Osteocyte (in vitro differentiated cells): ENCODE measurements around the gene ODAD3. TPM values are rescaled to one million over a fixed set of nuclear protein-coding genes. Genes with fewer than 3 reads are reported as not detected.

Experiments used
- DNase-seq: peaks from one replicate; pipeline ENCODE4 v3.0.0; 2021; ENCODE audit warnings: mixed read lengths; ENCODE audit not compliant: unreplicated experiment; ENCODE audit errors: extremely low spot score
- H3K27ac Mint-ChIP-seq: one replicate; pipeline ENCODE4 v1.8.0; 2021; ENCODE audit warnings: mild to moderate bottlenecking, mixed read lengths; ENCODE audit not compliant: unreplicated experiment
- H3K27me3 Mint-ChIP-seq: one replicate; pipeline ENCODE4 v1.8.0; 2021; ENCODE audit warnings: mixed read lengths; ENCODE audit not compliant: unreplicated experiment
- H3K36me3 Mint-ChIP-seq: one replicate; pipeline ENCODE4 v1.8.0; 2021; ENCODE audit warnings: mixed read lengths; ENCODE audit not compliant: unreplicated experiment
- H3K4me1 Mint-ChIP-seq: one replicate; pipeline ENCODE4 v1.8.0; 2021; ENCODE audit warnings: mixed read lengths; ENCODE audit not compliant: unreplicated experiment
- H3K4me3 Mint-ChIP-seq: one replicate; pipeline ENCODE4 v1.8.0; 2021; ENCODE audit warnings: mild to moderate bottlenecking, moderate library complexity, mixed read lengths; ENCODE audit not compliant: unreplicated experiment
- H3K9me3 Mint-ChIP-seq: one replicate; pipeline ENCODE4 v1.8.0; 2021; ENCODE audit warnings: mixed read lengths; ENCODE audit not compliant: unreplicated experiment
- CTCF ChIP-seq: fragments of 200-600 bp; sonication (generic); IDR thresholded peaks from 2 replicates; pipeline ENCODE4 v1.5.0; 2021; ENCODE audit warnings: antibody characterized with exemption, mild to moderate bottlenecking, moderate library complexity
- total RNA-seq: library from RNA; stranded (reverse); gene quantifications from 2 replicates; pipeline ENCODE4 v1.2.1, GENCODE V29; 2021

Gene ODAD3
- total RNA-seq, 1 donor from 2014 or later, result not detected

DNA sequence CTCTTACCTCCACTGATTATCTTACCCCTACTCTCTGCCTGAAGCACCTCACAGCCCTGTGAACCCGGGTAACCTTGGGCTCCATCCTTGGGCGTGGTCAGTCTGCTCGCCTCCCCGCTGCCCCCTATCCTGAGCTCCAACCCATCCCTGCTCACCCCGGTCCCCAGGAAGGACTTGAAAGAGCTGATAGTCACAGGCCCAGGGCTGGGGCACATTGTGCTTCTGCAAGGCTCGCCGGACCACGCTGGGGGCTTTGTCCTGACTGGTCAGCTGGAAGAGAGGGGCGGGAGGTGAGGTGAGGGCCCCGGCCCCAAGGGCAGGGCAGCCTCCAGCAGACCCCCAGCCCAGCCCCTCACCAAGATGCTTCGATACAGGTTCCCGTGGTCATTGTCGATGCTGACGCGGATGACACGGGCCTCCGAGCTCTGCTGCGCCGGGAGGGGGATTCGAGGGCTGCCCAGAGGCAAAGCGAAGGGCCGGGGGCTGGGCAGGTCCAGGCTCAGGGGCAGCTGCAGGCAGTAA, 37.8 kb downstream of the ODAD3 start:
- no peak overlapping the region for H3K27ac Mint-ChIP-seq
- no peaks in the 10 kb centered on the region for H3K9me3 Mint-ChIP-seq
- H3K27me3 Mint-ChIP-seq, result peaks cover 21% of the 10 kb centered on the region
- TF ChIP-seq CTCF, result no peak
- no peak for DNase-seq
- no peaks in the 10 kb centered on the region for H3K36me3 Mint-ChIP-seq
- no peak overlapping the region for H3K4me3 Mint-ChIP-seq
- no peaks in the 10 kb centered on the region for H3K4me1 Mint-ChIP-seq

- no peaks in the 10 kb centered on the region for H3K36me3 Mint-ChIP-seq
- H3K9me3 Mint-ChIP-seq, result no peaks in the 10 kb centered on the region
- peaks cover 17% of the 10 kb centered on the region for H3K27me3 Mint-ChIP-seq
- no peaks in the 10 kb centered on the region for H3K4me1 Mint-ChIP-seq
- no peak overlapping the region for H3K4me3 Mint-ChIP-seq
- DNase-seq, result no peak
- H3K27ac Mint-ChIP-seq, result no peak overlapping the region
- TF ChIP-seq CTCF, result no peak
Observed at GRCh38 chr19:11390933-11391680, 43.8 kb downstream of the ODAD3 start.

DNA sequence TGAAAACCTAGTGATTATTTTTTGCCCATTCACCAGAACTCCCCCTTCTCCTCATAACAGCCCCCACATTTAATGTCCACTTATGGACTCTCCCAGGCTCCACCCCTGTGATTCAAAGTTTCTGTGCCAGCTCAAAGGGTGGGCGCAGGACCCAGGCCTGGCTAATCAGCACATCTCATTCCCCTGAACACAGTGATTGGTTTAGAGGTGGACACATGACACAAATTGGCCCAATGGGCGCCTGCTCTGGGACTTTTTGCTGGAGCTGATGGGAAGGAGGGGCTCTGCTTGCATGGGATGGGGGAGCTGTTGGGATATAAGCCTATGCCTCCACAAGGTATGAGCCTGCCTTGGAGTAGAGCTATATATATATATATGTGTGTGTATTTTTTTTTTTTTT, 44.6 kb downstream of the ODAD3 start:
- Mint-ChIP-seq H3K4me3 (no peak overlapping the region), H3K9me3 (no peaks in the 10 kb centered on the region), H3K4me1 (no peaks in the 10 kb centered on the region), H3K27me3 (peaks cover 14% of the 10 kb centered on the region), H3K36me3 (no peaks in the 10 kb centered on the region), H3K27ac (no peak overlapping the region)
- DNase-seq, result no peak
- TF ChIP-seq CTCF, result no peak

DNA sequence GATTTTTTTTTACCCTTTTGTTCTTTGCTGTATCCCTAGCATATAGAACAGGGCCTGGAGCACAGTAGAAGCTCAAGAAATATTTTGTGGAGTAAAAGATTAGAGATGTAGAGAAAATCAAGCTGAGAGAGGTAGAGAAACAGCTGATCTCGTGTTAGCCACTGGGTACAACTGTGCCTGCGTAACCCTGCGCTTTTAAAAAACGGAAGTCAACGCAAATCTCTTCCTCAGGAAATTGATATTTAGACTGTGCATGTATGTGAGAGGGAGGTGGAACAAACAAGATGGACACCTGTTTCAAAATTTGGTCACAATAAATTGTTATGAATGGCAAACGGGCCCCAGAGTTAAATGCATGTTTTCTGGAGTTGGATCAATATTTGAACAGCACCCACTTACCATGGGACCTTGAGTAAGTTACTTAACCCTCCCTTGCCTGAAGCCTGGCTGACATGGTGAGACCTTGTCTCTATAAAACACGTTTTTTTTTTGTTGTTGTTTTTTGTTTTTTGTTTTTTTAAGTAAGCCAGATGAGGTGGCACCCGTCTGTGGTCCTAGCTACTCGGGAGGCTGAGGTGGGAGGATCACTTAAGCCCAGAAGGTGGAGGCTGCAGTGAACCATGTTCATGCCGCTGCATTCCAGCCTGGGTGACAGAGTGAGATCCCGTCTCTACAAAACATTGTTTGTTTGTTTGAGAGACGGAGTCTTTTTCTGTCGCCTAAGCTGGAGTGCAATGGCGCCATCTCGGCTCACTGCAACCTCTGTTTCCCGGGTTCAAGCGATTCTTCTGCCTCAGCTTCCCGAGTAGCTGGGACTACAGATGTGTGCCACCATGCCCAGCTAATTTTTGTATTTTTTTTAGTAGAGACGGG, 47.5 kb downstream of the ODAD3 start:
- Mint-ChIP-seq H3K4me1 (peaks cover 7% of the 10 kb centered on the region), H3K36me3 (no peaks in the 10 kb centered on the region), H3K27ac (no peak overlapping the region), H3K27me3 (peaks cover 4% of the 10 kb centered on the region), H3K4me3 (no peak overlapping the region), H3K9me3 (no peaks in the 10 kb centered on the region)
- DNase-seq, result no peak
- no peak for TF ChIP-seq CTCF

- Mint-ChIP-seq H3K4me1 (peaks cover 23% of the 10 kb centered on the region), H3K27me3 (peaks cover 8% of the 10 kb centered on the region), H3K4me3 (no peak overlapping the region), H3K9me3 (no peaks in the 10 kb centered on the region), H3K27ac (no peak overlapping the region), H3K36me3 (no peaks in the 10 kb centered on the region)
- DNase-seq, result no peak
- TF ChIP-seq CTCF, result no peak
Observed at GRCh38 chr19:11384778-11385129, 50.2 kb downstream of the ODAD3 start.
